NCI-H2171 treated with DMSO at 0.1 percent for 48 hours (cell line): ENCODE results near the gene ROCK2.
"Not testable (repeated sequence)": the region's sequence is repeated elsewhere in the genome, so short reads cannot be mapped to it uniquely, and the experiment has no call there.

Experiments
- DNase-seq: peaks from one replicate; lab custom pipeline; 2025; lab: John Stamatoyannopoulos, UW

The ROCK2 gene

GRCh38 chr2:11267931-11268330 lies 76.5 kb downstream of the ROCK2 start:
- DNase-seq: no peak

- DNase-seq: no peak
Measured at GRCh38 chr2:11264818-11265217, 79.6 kb downstream of the ROCK2 start.

- DNase-seq: no peak
Measured at GRCh38 chr2:11264007-11264406, 80.4 kb downstream of the ROCK2 start.

- no peak for DNase-seq
Measured at GRCh38 chr2:11263177-11263576, 81.3 kb downstream of the ROCK2 start.

GRCh38 chr2:11262438-11262837 lies 82.0 kb downstream of the ROCK2 start:
- not testable (repeated sequence) for DNase-seq

GRCh38 chr2:11261564-11261963 lies 82.9 kb downstream of the ROCK2 start:
- not testable (repeated sequence) for DNase-seq

GRCh38 chr2:11260979-11261378 lies 83.5 kb downstream of the ROCK2 start:
- DNase-seq: no peak

GRCh38 chr2:11257964-11258363 lies 86.5 kb downstream of the ROCK2 start:
- DNase-seq: no peak

- no peak for DNase-seq
Measured at GRCh38 chr2:11257078-11257477, 87.4 kb downstream of the ROCK2 start.

- DNase-seq: no peak
Measured at GRCh38 chr2:11256166-11256565, 88.3 kb downstream of the ROCK2 start.

GRCh38 chr2:11254100-11254536 lies 90.3 kb downstream of the ROCK2 start:
- no peak for DNase-seq

GRCh38 chr2:11252458-11252857 lies 92.0 kb downstream of the ROCK2 start:
- DNase-seq: not testable (repeated sequence)

GRCh38 chr2:11250400-11251196 lies 93.8 kb downstream of the ROCK2 start:
- DNase-seq: no peak

- DNase-seq: peak; percentile 16
Measured at GRCh38 chr2:11245322-11245721, 99.1 kb downstream of the ROCK2 start.

- DNase-seq: no peak
Measured at GRCh38 chr2:11244091-11244826, 100.2 kb downstream of the ROCK2 start.

GRCh38 chr2:11243512-11243911 lies 100.9 kb downstream of the ROCK2 start:
- no peak for DNase-seq

- DNase-seq: no peak
Measured at GRCh38 chr2:11242542-11243174, 101.8 kb downstream of the ROCK2 start.

- peak; percentile 74 for DNase-seq
Measured at GRCh38 chr2:11241412-11242203, 102.8 kb downstream of the ROCK2 start.

- no peak for DNase-seq
Measured at GRCh38 chr2:11239666-11240462, 104.6 kb downstream of the ROCK2 start.

- DNase-seq: no peak
Measured at GRCh38 chr2:11239147-11239546, 105.3 kb downstream of the ROCK2 start.

- DNase-seq: no peak
Measured at GRCh38 chr2:11237122-11237521, 107.3 kb downstream of the ROCK2 start.
